GM21825 (cell line): Measurements from ENCODE around the gene SHROOM4.

ENCODE experiments used
- ATAC-seq: cut with Tn5 transposase; IDR thresholded peaks from one replicate; pipeline ENCODE4 v1.9.1; 2021; ENCODE audit warnings: mild to moderate bottlenecking, moderate library complexity; ENCODE audit not compliant: unreplicated experiment

SHROOM4 gene

DNA sequence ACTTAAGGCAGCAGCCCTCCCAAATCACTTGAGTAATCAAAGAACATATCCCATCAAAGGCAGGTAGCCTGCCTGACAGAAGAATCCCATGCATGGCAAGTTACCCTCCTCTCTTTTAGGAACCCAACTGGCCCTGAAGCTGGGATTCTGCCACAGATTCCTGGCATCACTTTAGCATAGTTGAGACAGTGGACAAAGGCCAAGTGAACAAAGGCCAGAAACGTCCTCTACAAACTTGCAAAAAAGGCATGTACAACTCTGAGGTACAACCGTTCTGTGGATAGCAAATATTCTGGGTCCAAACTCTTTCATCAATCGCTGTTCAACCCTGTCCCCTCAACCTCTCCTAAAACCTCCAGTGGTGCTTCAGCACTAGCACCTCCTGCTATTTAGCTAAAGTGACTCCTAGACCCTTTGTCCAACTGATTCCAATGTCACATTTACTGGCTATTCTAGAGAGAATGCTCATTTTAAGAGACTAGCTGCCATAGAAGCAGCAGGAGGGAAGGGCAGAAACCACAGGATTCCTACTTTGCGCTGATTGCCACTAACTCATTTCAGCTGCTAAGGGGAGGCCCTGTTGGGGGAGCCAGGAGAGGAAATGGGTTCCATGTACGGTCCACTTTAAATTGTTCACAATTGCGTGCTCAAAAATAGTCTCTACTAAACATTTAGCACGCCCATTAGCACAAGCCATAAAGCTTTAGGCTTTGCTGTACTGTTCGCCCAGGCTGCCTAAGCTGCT is 105.9 kb downstream of the SHROOM4 start:
- ATAC-seq: no peak

DNA sequence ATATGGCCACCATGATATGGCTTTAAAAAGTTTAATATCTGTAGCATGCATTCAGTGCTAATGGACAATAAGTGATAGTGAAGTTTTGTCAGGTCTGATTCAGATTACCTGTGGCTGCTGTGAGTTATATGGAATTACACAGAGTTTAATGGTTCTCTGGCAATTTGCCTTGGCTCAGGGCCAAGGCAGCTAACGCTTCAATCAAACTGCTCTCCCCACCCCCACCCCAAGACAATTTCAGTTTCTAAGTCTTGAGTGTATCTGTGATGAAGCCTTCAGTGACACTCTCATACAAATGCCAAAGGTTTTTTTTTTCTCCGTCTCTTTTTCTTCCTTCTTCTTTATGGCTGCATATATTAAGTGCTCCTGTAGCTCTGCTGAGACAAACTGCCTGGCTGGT is 106.6 kb downstream of the SHROOM4 start:
- ATAC-seq: no peak

DNA sequence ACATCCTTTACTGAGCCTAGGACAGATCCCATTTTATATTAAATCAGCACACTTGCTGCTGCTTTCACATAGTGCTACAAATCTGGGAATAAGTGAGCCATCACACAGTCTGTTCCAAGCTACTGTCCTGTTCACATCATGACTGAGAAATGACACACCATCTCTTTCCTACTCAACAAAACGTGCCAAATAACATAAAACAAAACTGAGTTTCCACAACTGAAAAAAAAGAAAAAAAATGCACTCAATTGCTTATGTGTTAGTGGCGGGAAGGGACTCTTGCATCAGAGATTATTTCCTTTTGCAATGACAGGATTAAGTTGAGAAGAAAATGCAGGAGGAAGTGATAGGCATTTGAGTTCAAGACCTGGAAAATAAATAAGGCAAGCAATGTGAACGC is 109.0 kb downstream of the SHROOM4 start:
- no peak for ATAC-seq

DNA sequence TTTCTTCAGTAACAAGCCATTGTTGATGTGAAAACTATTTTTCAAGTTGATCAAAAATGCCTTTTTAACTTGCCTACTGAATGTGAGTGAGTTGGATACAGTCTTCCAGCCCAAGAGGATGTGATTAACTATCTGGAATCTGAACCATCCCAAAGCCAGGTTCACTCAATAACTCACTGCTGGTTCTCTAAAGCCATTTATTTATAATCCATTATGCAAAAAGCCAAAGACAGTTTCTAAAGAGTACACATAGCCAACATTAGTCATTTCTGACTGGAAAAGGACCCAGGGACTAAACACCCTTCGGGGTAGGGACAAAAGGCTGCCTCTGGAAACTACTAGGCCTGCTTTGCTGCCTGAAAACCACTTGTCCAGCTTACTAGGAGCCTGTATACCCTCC is 109.6 kb downstream of the SHROOM4 start:
- ATAC-seq: no peak

DNA sequence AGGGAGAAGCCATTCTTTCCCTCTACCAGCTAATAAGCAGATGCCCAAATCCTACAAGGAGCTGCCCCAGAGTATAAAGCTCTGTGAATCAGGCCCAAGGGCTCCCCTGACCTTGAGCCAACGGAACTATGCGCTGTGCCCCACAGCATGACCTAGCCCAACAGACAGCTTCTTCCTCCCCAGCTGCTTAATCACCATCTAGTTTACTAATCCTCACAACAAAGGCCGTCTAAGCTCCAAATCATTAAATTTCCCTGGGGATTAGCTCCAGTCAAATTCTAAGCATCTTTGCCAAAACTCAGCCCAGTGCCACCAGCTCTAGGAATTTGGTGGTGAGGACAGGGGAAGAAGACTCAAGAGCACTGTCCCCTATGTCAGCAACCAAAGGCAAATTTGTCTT is 113.1 kb downstream of the SHROOM4 start:
- no peak for ATAC-seq

DNA sequence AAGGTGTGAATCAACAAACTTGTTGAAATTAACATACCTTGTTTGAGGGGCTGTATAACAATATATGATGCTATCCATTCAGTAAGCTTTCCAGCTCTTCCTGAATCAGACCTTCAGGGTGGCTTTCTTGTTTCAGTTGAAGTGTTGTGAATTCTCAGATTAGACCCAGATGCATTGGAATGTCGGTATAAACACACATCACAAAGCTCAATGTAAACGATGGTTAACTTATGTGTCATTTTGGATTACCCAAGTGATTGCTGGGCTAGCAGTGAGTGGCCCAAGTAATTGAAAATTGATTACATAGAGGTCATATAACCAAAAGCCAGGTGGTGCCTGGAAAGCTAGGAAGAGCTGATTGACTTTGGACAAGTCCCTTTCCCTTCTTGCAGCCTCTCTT is 115.0 kb downstream of the SHROOM4 start:
- ATAC-seq: no peak

DNA sequence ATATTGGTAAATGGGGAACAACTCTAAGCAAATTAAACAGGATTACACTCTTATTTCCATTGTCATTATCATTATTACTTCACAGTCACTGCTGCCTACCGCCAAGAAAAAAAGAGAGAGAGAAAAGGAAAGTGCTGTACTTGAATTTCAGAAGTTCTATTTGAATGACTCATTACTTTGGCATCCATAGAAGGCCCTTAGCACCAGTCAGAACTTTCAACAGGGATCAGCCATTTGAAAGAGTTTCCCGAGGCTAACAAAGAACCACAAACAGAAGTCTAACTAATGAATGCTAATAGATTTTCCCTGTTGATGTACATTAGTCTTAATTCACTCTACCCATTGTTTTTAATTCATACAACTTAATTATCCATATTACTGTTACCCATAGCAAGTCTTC is 116.3 kb downstream of the SHROOM4 start:
- ATAC-seq: no peak

DNA sequence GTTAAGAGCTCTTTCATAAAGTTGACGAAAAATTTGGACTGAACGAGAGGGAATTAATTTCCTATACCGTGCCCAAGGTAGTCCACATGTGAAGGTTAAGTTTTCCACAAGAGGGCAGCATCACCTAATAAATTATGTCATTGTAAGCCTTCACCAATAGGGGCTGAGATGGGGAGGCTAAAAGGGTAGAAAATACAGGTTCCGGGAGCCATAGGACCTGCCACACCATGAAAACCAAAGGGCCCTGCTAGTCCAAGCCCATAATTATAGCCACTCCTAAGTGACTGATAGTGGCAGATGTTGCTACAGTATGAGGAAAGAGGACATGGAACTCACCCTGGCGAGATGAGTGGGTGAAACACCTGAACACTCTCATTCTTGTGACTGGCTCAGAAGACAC is 122.2 kb downstream of the SHROOM4 start:
- ATAC-seq: peak; percentile 91

DNA sequence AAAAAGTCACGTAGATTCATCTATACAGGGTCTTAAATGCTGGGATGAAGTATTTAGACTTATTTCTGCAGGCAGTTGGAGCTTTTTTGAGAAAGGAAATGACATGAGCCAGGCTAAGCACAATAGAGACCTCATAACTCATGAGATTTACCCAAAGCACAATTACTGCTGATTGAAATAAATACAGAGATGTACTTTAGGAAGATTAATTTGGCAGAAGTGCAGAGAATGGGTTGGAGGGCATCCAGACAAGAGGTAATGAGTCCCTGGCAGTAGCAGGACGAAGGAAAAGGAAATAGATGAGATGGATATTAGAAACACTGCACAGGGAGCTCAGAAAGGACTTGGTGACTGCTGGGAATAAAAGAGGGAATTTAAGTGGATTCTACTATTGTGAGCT is 129.1 kb downstream of the SHROOM4 start:
- no peak for ATAC-seq

DNA sequence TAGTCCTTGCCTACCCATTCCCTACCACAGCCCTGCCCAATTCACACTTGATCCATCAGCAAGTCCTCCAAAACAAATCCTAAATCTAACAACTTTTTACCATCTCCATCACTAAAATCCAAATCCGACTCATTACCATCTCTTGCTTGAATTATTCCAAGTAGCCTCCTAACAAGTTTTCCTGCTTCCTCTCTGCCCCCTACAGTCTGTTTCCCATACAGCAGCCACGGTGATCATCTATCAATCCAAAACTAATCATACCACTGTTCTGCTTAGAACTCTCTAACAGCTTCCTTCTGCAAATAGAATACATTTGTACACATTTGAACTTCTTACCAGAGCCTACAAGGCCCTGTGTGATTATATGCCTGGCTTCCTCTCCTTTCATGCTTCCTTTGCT is 133.0 kb downstream of the SHROOM4 start:
- no peak for ATAC-seq

DNA sequence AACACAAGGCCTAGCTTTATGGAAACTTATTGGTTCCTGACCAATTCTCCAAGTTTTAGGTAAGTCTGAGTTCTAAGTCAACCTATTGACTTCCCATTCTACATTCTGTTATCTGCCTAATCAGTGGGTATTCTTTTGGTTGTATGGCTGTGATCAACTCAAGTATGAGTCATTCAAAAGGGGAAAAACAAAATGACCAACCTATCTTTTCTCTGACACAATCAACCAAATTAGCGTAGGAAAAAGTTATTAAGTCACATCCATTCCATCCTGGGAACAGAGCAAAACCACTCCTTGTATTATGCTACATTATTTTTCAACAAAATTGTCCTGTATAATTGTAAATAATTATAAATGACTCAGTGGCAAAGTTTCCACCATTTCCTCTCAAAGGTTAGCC is 136.2 kb downstream of the SHROOM4 start:
- no peak for ATAC-seq

DNA sequence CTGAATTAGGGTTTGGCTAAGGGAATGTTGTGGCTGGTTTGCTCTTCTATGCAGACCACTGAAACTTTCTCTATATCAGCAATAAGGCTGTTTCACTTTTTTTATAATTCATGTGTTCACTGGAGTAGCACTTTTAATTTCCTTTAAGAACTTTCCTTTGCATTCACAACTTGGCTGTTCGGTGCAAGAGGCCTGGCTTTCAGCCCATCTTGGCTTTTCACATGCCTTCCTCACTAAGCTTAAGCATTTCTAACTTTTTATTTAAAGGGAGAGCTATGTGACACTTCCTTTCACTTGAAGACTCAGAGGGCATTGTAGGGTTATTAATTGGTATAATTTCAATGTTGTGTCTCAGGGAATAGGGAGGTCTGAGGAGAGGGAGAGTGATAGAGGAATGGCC is 142.3 kb downstream of the SHROOM4 start:
- ATAC-seq: no peak

DNA sequence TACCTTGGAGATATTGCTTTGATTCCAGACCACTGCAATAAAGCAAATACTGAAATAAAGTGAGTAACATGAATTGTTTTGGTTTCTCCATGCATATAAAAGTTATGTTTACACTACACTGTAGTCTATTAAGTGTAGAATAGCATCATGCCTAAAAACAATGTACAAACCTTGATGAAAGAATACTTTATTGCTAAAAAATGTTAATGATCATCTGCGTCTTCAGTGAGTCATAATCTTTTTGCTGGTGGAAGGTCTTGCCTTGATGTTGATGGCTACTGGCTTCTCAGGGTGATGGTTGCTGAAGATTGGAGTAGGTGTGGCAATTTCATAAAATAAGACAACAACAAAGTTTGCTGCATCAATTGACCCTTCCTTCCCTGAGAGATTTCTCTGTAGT is 145.1 kb downstream of the SHROOM4 start:
- no peak for ATAC-seq

DNA sequence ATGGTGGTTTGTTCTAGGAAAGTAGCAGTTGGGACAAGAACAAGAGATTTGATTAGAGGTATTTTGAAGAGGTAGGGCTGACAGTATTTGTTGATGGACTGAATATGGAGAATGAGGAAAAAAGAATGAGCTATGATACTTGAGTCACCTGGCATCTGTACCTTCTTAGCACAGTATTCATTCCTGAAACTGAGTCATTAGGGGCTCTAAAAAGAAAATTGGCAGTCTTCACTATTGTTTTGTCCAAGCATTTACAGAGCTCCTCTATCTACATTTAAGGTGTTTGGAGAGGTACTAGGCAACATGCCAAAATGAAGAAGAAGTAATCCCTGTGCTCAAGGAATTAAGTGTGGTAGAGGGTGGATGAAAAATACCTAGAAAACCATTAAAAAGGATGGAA is 165.8 kb downstream of the SHROOM4 start:
- ATAC-seq: no peak

DNA sequence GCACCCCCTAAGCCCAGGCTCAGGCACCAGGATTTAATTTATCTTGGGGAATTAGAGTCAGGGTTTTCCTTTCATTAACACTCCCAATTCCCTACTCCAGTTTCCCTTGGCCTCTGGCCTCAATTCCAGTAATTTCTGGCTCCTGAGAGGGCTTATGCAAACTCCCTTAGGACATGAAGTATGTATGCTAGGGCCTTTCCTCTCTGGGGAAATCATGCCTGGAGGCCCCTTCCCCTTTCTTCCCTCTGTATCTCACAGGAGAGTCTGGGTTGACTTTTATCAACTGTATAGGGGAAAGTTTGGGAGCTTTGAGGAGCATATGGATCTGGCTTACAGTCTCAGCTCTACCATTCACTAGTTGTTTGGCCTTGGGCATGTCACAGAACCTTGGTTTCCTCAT is 169.5 kb downstream of the SHROOM4 start:
- ATAC-seq: no peak

DNA sequence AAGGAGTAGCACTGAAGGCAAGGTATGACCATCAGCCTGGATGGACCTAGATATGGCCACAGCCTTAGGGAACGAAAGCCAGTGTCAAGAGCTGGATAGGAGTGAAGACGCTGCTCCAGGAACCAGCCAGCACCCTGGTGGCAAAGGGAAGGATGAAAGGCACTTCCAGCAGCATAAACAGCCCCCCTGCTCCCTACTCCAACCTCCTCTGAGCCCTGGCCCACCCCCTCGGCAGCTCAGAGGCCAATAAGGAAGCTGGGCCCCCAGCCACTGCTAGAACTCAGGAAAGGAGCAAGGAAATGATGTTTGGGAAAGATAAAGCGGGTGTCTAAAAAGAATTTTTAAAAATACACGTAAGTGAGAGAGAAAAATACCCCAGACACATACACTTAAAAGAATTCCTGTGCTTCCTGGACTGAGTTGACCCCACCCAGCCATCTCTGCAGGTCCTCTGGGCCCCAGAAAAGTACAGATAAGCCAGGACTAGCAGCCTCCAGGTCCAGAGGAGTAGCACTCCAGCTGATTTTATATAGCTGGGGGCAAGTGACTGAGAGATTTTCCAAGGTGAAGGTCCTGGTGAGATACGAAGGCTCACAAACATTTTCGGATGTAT is 170.4 kb downstream of the SHROOM4 start:
- ATAC-seq: no peak

DNA sequence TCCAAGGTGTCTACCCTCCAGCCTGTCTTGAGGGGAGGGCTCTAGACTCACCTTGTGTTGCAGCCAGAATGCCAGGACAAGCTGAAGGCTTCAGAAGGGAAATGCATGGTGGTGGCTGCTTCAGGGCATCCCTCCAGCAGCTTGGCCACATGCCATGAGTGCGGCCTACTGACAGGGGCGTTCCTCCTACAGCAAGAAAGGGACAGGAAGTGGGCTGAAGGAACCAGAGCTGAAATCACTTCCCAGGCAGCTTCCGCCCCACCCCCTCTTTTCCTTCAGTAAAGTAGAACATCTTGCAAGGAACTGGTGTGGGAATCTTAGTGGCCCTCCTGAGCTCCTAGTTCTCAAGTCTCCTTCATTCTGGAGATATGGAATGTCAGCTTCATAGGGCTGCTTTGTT is 175.9 kb downstream of the SHROOM4 start:
- no peak for ATAC-seq

DNA sequence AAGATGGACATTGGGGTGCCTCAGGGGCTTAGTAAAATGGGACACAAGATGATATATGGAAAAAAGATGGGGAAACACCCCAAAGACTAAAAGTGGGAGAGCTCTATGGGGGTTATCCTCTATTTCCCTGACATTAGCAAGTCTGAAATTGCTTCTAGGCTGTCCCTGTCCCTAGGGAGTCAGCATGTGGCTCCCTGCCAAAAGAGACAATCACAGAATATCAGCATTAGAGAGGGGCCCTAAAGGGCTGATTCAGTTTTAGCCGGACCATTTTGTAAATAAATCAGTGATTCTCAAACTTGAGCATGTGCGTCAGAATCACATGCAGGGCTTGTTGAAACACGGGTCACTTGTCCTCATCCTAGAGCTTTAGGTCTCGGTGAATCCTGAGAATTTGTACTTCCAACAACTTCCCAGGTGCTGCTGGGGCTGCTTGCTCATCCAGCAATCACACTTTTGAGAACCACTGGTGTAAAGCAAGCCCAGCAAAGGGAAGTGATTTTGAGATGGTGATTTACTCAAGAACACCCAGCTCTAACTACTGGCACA is 178.1 kb downstream of the SHROOM4 start:
- no peak for ATAC-seq

DNA sequence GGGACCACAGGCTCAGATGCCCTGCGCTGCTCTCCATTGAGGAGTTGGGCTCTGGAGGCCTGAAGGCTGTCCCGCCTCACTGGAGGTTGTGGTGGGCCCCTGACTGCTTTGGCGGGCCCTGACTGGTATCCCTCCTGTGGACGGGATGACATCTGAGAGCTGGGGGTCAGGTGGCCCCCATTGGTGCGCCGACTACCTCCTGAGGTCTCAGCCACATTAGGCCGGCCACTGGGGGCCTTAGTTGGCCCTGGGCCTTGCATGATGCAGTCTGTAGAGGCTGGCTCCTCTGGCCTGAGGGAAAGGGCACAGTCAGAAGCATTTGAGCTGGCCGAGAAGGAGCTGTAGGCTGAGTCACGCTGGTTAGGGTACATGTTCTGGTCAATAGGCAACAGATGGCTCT is 178.8 kb downstream of the SHROOM4 start:
- ATAC-seq: no peak

DNA sequence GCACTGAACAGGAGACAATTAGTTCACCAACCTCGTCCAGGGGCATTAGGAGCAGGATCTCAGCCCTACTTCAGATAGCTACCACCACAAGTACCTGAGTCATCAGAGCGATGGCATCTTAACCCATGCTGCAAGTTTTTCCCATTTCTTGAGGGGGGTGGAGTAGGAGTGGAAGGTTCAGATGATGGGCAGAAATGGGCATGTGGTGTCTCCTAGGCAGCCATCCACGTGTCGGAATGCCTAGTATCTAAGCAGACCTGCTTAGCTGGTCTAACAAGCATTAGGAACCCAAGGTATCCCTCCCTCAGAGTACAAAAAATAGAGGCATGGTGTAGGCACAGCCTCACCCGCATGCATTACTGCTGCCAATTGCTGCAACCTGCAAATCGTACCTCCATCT is 184.2 kb downstream of the SHROOM4 start:
- ATAC-seq: no peak

DNA sequence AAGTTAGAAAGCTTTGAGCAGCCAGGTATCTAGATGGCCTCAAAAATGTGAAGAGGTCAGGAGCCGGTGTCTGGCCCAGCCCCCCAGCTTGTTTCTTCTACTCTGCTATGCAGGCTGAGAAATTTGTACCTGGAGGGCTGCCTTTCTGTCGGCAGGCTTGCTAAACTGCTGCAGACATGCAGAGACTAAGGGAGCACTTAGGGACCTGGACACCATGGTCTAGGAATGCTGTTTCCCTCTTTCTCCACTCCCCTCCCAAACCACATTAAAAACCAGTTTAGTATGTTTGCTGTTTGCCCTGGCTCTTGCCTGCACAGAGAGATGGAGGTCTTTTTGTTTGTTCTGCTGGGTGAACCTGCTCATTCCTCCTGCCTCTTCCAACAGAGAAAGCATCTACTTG is 186.3 kb downstream of the SHROOM4 start:
- ATAC-seq: no peak

DNA sequence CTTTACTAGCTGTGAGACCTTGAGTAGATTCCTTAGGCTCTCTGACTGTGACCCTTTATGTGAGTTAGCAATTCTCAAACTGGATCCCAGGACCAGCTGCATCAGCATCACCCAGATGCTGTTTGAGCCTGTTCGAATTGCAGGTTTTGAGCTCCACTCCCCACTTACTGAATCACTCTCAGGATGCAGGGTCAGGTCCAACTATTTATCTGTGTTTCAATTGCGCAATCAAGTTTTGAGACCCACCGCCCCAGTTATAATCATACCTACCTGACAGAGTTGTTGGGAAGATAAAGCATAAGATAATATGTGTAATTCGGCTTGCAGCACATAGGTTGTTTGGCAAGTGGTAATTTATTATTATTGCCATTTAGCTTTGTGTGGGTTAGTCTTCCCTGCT is 187.6 kb downstream of the SHROOM4 start:
- ATAC-seq: no peak

DNA sequence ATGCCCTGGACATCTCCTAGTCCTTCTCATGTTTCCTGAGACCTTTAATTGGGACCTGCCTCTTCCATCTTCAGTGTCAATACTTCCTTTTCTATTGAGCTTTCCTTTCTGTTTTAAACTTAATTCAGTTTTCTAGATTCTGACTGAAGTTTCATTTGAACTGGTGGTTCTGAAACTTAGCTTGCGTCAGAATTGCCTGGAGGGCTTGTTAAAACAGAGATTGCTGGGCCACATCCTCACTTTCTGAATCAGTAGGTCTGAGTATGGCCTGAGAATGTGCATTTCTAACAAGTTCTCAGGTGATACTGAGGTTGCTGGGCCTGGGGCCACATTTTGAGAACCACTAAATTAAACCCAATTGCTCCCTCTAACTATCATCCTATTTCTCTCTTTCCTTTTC is 191.2 kb downstream of the SHROOM4 start:
- ATAC-seq: no peak
